ENCODE measurements around the gene FCRLB. TPM values are rescaled to one million over a fixed set of nuclear protein-coding genes. Genes with fewer than 3 reads are reported as not detected.

Gene FCRLB
- total RNA-seq, 1 experiment from 2014 or later = not detected

DNA sequence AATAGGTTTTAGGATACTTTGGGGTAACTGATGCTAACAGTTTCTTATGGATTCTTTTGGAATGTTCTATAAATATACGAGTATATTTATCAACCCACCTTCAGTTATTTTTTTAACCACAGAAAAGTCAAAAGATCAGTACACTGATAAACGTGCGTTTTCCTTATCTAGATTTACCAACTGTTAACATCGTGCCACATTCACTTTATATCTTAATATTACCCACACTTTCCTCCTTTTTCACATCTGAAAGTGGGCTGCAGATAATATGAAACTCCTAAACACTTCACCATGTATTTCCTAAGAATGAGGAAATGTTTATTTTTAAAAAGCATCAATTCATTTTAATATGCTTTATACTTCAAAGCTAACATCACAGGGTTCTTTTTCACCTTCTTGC, 52.4 kb downstream of the FCRLB start:
- Histone ChIP-seq H3T11ph (ENCODE audit: low read length) (no peak overlapping the region), H3K4ac (ENCODE audit: low read depth, low read length) (no peak overlapping the region), H3K4me2 (ENCODE audit: insufficient read depth, insufficient read length, low read length) (no peak overlapping the region), H2AK5ac (ENCODE audit: insufficient read length, low read length) (no peak overlapping the region), H2AFZ (ENCODE audit: low read length) (no peak overlapping the region), H3K56ac (ENCODE audit: insufficient read length, low read depth, low read length) (no peak overlapping the region), H3K79me2 (ENCODE audit: insufficient read depth, low read length) (no peaks in the 10 kb centered on the region; the same call in 1 of the 2 replicates), H4K8ac (replicated peaks; ENCODE audit: insufficient read length, low read depth, low read length) (no peak overlapping the region), H3K23ac (ENCODE audit: insufficient read length, low read depth, low read length) (no peak overlapping the region), H3K79me1 (ENCODE audit: insufficient read depth, low read depth, low read length, poor library complexity, severe bottlenecking) (no peaks in the 10 kb centered on the region), H2BK12ac (ENCODE audit: insufficient read length, low read depth, low read length) (no peak overlapping the region), H3K4me1 (ENCODE audit: insufficient read depth, low read length) (no peaks in the 10 kb centered on the region; the same call in 1 of the 2 replicates), H3K23me2 (ENCODE audit: insufficient read length, low read depth, low read length, poor library complexity, severe bottlenecking) (no peaks in the 10 kb centered on the region), H2BK20ac (ENCODE audit: low read depth, low read length, poor library complexity, severe bottlenecking) (no peak overlapping the region), H3K9me3 (ENCODE audit: control insufficient read depth, low read depth, low read length) (no peaks in the 10 kb centered on the region), H3K27ac (ENCODE audit: insufficient read length, low read depth, low read length) (no peak overlapping the region), H4K91ac (ENCODE audit: insufficient read length, low read depth, low read length) (no peak overlapping the region), H3K27me3 (ENCODE audit: insufficient read depth, low read length) (no peaks in the 10 kb centered on the region), H3K14ac (ENCODE audit: insufficient read depth, low read length) (no peak overlapping the region), H4K20me1 (ENCODE audit: control insufficient read depth, insufficient read depth, insufficient read length) (no peaks in the 10 kb centered on the region), H3K18ac (ENCODE audit: insufficient read length, low read depth, low read length) (no peak overlapping the region), H4K5ac (ENCODE audit: insufficient read length, low read depth, low read length) (no peak overlapping the region), H2BK5ac (ENCODE audit: insufficient read length, low read length) (no peak overlapping the region), H2BK120ac (ENCODE audit: low read depth, low read length, poor library complexity, severe bottlenecking) (no peak overlapping the region), H3K9ac (ENCODE audit: extremely low read depth, insufficient read length, low read length) (no peak overlapping the region), H2BK15ac (ENCODE audit: low read depth, low read length) (no peak overlapping the region)
- no peaks in the 10 kb centered on the region for H3K27me3 Mint-ChIP-seq (ENCODE audit: low read depth)
- peaks cover 0 to 3% of the 10 kb centered on the region in 2 experiments; a peak in 1 of 4 replicates for H3K4me1 Mint-ChIP-seq
- 100% methylated on average over 1 of the region's 4 CpGs for WGBS (ENCODE audit: extremely low coverage, insufficient read length, low lambda C conversion rate)
- no peaks in the 10 kb centered on the region for H3K36me3 Mint-ChIP-seq (ENCODE audit: insufficient read depth in 1 of 3, low read depth in 3 of 3)
- no peaks in the 10 kb centered on the region for H3K9me3 Mint-ChIP-seq
- H3K4me3 Mint-ChIP-seq = no peak overlapping the region
- no peak overlapping the region for H3K27ac Mint-ChIP-seq
- no peak for DNase-seq
- TF ChIP-seq, protein P1, sequence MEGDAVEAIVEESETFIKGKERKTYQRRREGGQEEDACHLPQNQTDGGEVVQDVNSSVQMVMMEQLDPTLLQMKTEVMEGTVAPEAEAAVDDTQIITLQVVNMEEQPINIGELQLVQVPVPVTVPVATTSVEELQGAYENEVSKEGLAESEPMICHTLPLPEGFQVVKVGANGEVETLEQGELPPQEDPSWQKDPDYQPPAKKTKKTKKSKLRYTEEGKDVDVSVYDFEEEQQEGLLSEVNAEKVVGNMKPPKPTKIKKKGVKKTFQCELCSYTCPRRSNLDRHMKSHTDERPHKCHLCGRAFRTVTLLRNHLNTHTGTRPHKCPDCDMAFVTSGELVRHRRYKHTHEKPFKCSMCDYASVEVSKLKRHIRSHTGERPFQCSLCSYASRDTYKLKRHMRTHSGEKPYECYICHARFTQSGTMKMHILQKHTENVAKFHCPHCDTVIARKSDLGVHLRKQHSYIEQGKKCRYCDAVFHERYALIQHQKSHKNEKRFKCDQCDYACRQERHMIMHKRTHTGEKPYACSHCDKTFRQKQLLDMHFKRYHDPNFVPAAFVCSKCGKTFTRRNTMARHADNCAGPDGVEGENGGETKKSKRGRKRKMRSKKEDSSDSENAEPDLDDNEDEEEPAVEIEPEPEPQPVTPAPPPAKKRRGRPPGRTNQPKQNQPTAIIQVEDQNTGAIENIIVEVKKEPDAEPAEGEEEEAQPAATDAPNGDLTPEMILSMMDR (conservative IDR thresholded peaks at IDR 0.05) = no peak
